ENCODE measurements around the gene CEACAM20. TPM values are rescaled to one million over a fixed set of nuclear protein-coding genes. Genes with fewer than 3 reads are reported as not detected.
"Not testable (repeated sequence)": the region's sequence is repeated elsewhere in the genome, so short reads cannot be mapped to it uniquely, and the experiment has no call there.

Gene CEACAM20
- total and polyA plus RNA-seq, 2 of the 13 experiments (the other 11 are each of a cell fraction or from before 2014, with no cell fraction given): 0.04 TPM; not detected in 1

- no TSS peak for BruUV-seq (replicated peaks)
- ATAC-seq (no peak), FAIRE-seq (no peak), DNase-seq (ENCODE audit: low spot score) (no peak)
- Histone ChIP-seq H4K20me1 (ENCODE audit: insufficient read depth, low read length) (no peaks in the 10 kb centered on the region), H3K79me2 (ENCODE audit: insufficient read depth, low read length) (no peaks in the 10 kb centered on the region), H3K9ac (ENCODE audit: insufficient read depth, low read depth, low read length) (no peak overlapping the region), H3K4me1 (ENCODE audit: insufficient read depth, low read length) (no peaks in the 10 kb centered on the region), H2AFZ (ENCODE audit: low read length) (no peak overlapping the region), H3K9me3 (ENCODE audit: low read length) (no peaks in the 10 kb centered on the region), H3K4me3 (replicated peaks in 1 of 3; ENCODE audit: insufficient read depth in 1 of 3, low read depth in 2 of 3, low read length in 3 of 3) (no peak overlapping the region), H3K27me3 (ENCODE audit: control insufficient read depth in 1 of 2, insufficient read depth in 2 of 2, low read length in 2 of 2) (no peaks in the 10 kb centered on the region), H3K27ac (ENCODE audit: extremely low read length, insufficient read depth, low read length) (no peak overlapping the region), H3K36me3 (replicated peaks in 1 of 2; ENCODE audit: control insufficient read depth in 1 of 2, insufficient read depth in 2 of 2, low read length in 2 of 2) (no peaks in the 10 kb centered on the region), H3K4me2 (ENCODE audit: low read depth, low read length) (no peak overlapping the region)
- TF ChIP-seq HMG20B (CRISPR knock-in tag; conservative IDR thresholded peaks at IDR 0.05) (no peak), IRF2 (CRISPR knock-in tag; IDR thresholded peaks at IDR 0.05) (no peak), SMARCE1 (IDR thresholded peaks at IDR 0.05; ENCODE audit: borderline replicate concordance) (no peak), MXD4 (CRISPR knock-in tag; IDR thresholded peaks at IDR 0.05) (no peak), ZBTB42 (CRISPR knock-in tag; IDR thresholded peaks at IDR 0.05) (no peak), MXI1 (IDR thresholded peaks at IDR 0.05; ENCODE audit: borderline replicate concordance, low read depth, low read length) (no peak)
- TF ChIP-seq, protein P1, sequence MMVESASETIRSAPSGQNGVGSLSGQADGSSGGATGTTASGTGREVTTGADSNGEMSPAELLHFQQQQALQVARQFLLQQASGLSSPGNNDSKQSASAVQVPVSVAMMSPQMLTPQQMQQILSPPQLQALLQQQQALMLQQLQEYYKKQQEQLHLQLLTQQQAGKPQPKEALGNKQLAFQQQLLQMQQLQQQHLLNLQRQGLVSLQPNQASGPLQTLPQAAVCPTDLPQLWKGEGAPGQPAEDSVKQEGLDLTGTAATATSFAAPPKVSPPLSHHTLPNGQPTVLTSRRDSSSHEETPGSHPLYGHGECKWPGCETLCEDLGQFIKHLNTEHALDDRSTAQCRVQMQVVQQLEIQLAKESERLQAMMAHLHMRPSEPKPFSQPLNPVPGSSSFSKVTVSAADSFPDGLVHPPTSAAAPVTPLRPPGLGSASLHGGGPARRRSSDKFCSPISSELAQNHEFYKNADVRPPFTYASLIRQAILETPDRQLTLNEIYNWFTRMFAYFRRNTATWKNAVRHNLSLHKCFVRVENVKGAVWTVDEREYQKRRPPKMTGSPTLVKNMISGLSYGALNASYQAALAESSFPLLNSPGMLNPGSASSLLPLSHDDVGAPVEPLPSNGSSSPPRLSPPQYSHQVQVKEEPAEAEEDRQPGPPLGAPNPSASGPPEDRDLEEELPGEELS (CRISPR knock-in tag; IDR thresholded peaks at IDR 0.05): no peak
- TF ChIP-seq, protein P2, sequence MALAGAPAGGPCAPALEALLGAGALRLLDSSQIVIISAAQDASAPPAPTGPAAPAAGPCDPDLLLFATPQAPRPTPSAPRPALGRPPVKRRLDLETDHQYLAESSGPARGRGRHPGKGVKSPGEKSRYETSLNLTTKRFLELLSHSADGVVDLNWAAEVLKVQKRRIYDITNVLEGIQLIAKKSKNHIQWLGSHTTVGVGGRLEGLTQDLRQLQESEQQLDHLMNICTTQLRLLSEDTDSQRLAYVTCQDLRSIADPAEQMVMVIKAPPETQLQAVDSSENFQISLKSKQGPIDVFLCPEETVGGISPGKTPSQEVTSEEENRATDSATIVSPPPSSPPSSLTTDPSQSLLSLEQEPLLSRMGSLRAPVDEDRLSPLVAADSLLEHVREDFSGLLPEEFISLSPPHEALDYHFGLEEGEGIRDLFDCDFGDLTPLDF (CRISPR knock-in tag; IDR thresholded peaks at IDR 0.05): no peak
- ChIA-PET CTCF (ENCODE audit: low intra/inter-chr PET ratio, low total read pairs) (no interaction called here), POLR2A (no interaction called here)
- WGBS (ENCODE audit: low lambda C conversion rate): 95% methylated on average over 5 of the region's 5 CpGs
- in situ Hi-C loops (cut with HindIII; ENCODE audit: extremely low pct_ligation_motif_present, low pct_unique_long_range_greater_than_20kb): no loop called here
- intact Hi-C loops (cut with micrococcal nuclease; ENCODE audit: unreplicated experiment): no loop called here
Observed at GRCh38 chr19:44551850-44552249, 22.4 kb upstream of the CEACAM20 start.

DNA sequence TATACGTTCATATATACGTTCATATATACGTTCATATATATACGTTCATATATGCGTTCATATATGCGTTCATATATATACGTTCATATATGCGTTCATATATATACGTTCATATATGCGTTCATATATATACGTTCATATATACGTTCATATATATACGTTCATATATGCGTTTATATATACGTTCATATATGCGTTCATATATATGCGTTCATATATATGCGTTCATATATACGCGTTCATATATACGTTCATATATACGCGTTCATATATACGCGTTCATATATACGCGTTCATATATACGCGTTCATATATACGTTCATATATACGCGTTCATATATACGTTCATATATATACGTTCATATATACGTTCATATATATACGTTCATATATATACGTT lies 21.5 kb upstream of the CEACAM20 start:
- H3K4me1 ChIP-seq (ENCODE audit: insufficient read depth, low read length); H3K9me3 ChIP-seq (ENCODE audit: low read length); POLR2A ChIA-PET; H2AFZ ChIP-seq (ENCODE audit: low read length); H3K79me2 ChIP-seq (ENCODE audit: insufficient read depth, low read length); H3K27ac ChIP-seq (ENCODE audit: extremely low read length, insufficient read depth, low read length); CTCF ChIA-PET (ENCODE audit: low intra/inter-chr PET ratio, low total read pairs); H3K4me3 ChIP-seq (replicated peaks in 1 of 3; ENCODE audit: insufficient read depth in 1 of 3, low read depth in 2 of 3, low read length in 3 of 3); H3K4me2 ChIP-seq (ENCODE audit: low read depth, low read length); in situ Hi-C loops (cut with HindIII; ENCODE audit: extremely low pct_ligation_motif_present, low pct_unique_long_range_greater_than_20kb); H3K9ac ChIP-seq (ENCODE audit: insufficient read depth, low read depth, low read length); FAIRE-seq; H4K20me1 ChIP-seq (ENCODE audit: insufficient read depth, low read length); DNase-seq (ENCODE audit: low spot score); ATAC-seq; H3K36me3 ChIP-seq (replicated peaks in 1 of 2; ENCODE audit: control insufficient read depth in 1 of 2, insufficient read depth in 2 of 2, low read length in 2 of 2); H3K27me3 ChIP-seq (ENCODE audit: control insufficient read depth in 1 of 2, insufficient read depth in 2 of 2, low read length in 2 of 2); intact Hi-C loops (cut with micrococcal nuclease; ENCODE audit: unreplicated experiment); BruUV-seq (replicated peaks): not testable (repeated sequence)
- 95% methylated on average over 37 of the region's 37 CpGs for WGBS (ENCODE audit: low lambda C conversion rate)

Measured in HepG2 (cell line).